DND-41 (cell line): ENCODE measurements around the gene PPIP5K2.

Source experiments
- EZH2 ChIP-seq: IDR thresholded peaks from 3 replicates; pipeline ENCODE4 v1.6.1; 2012; ENCODE audit warnings: borderline replicate concordance, low read depth, mild to moderate bottlenecking, moderate library complexity, low read length, inconsistent platforms; ENCODE audit not compliant: severe bottlenecking
- TF ChIP-seq, protein P1 (sequence below): IDR thresholded peaks from 2 replicates; pipeline ENCODE4 v1.5.1; 2012; ENCODE audit warnings: borderline replicate concordance, low read length, moderate library complexity, mild to moderate bottlenecking; ENCODE audit not compliant: poor library complexity, severe bottlenecking; ENCODE audit errors: extremely low read depth

DNA sequence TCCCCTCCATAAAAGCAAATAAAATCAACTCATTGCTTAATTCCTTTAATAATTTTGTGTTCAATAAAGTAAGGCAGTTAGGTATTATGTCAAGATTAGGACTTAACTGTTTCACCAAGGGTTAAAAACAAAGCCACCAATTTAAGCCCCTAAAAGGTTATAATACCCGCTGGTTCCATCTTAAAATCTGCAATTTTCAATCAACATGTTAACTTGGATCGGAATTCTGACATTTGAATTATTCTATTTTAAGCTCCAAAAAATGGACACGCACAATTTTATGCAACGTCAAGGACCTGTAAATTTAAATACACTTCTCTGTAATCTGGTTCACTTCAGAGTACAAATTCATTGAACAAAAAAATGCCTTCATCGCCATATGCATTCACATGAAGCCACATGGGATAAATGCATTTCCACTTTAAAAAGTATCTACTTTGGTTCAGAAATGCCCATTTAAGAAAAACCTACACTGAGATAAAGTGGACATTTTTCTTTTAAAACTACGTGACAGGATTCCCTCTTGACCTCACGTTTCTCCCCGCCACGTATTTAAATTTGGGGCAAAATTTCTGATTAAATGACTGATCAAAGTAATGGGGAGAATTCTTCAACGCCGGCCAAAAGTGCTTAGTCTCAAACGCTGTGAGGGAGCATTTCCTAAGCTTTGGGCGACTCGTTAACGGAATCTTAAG, 884 bp upstream of the PPIP5K2 start:
- TF ChIP-seq, protein P1, sequence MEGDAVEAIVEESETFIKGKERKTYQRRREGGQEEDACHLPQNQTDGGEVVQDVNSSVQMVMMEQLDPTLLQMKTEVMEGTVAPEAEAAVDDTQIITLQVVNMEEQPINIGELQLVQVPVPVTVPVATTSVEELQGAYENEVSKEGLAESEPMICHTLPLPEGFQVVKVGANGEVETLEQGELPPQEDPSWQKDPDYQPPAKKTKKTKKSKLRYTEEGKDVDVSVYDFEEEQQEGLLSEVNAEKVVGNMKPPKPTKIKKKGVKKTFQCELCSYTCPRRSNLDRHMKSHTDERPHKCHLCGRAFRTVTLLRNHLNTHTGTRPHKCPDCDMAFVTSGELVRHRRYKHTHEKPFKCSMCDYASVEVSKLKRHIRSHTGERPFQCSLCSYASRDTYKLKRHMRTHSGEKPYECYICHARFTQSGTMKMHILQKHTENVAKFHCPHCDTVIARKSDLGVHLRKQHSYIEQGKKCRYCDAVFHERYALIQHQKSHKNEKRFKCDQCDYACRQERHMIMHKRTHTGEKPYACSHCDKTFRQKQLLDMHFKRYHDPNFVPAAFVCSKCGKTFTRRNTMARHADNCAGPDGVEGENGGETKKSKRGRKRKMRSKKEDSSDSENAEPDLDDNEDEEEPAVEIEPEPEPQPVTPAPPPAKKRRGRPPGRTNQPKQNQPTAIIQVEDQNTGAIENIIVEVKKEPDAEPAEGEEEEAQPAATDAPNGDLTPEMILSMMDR: no peak
- no peak for TF ChIP-seq EZH2
